ENCODE results near the gene PDIA6. TPM values are rescaled to one million over a fixed set of nuclear protein-coding genes. Genes with fewer than 3 reads are reported as not detected.

PDIA6 gene
- polyA plus RNA-seq = 100 to 1,000 TPM in 2 of 4 donors, 10 to 100 TPM in 2; 24.4 to 311 (median 165) TPM
- long read RNA-seq, donor 1 = 0 reads
- long read RNA-seq, donor 2, transcript PDIA6-201 (13 exons, 2,338 nt) = major isoform, 48 of 48 reads
- long read RNA-seq, donor 2, partial matches to known transcripts = 0 of 48 reads
- long read RNA-seq, donor 2, other reads (novel, unspliced or antisense) = 0 of 48 reads
- long read RNA-seq, donor 3, transcript PDIA6-201 (13 exons, 2,338 nt) = major isoform, 44 of 58 reads
- long read RNA-seq, donor 3, partial matches to known transcripts = 14 of 58 reads
- long read RNA-seq, donor 3, other reads (novel, unspliced or antisense) = 0 of 58 reads
- long read RNA-seq, donor 4, partial matches to known transcripts = 0 of 3 reads
- long read RNA-seq, donor 4, other reads (novel, unspliced or antisense) = 0 of 3 reads
- long read RNA-seq, donor 5, transcript PDIA6-201 (13 exons, 2,338 nt) = major isoform, 26 of 26 reads
- long read RNA-seq, donor 5, partial matches to known transcripts = 0 of 26 reads
- long read RNA-seq, donor 5, other reads (novel, unspliced or antisense) = 0 of 26 reads
- long read RNA-seq, donor 6, transcript PDIA6-201 (13 exons, 2,338 nt) = major isoform, 75 of 117 reads
- long read RNA-seq, donor 6, partial matches to known transcripts = 42 of 117 reads
- long read RNA-seq, donor 6, other reads (novel, unspliced or antisense) = 0 of 117 reads
- long read RNA-seq, donor 7 = 0 reads
- long read RNA-seq, donor 8, transcript PDIA6-201 (13 exons, 2,338 nt) = major isoform, 15 of 15 reads
- long read RNA-seq, donor 8, partial matches to known transcripts = 0 of 15 reads
- long read RNA-seq, donor 8, other reads (novel, unspliced or antisense) = 0 of 15 reads
- long read RNA-seq, donor 9, transcript PDIA6-201 (13 exons, 2,338 nt) = major isoform, 17 of 17 reads
- long read RNA-seq, donor 9, partial matches to known transcripts = 0 of 17 reads
- long read RNA-seq, donor 9, other reads (novel, unspliced or antisense) = 0 of 17 reads
- long read RNA-seq, donor 10, transcript PDIA6-201 (13 exons, 2,338 nt) = major isoform, 109 of 181 reads
- long read RNA-seq, donor 10, partial matches to known transcripts = 72 of 181 reads
- long read RNA-seq, donor 10, other reads (novel, unspliced or antisense) = 0 of 181 reads

- Histone ChIP-seq H3K27ac (ENCODE audit: low read depth in 1 of 3, low read length in 2 of 3) (peak within 1 kb of the TSS; percentile 76 to 89 (median 79)), H3K27me3 (ENCODE audit: control insufficient read depth in 3 of 3, insufficient read depth in 3 of 3, low read length in 3 of 3) (peaks cover 0 to 4% (median 0%) of the 10 kb centered on the region in 3 donors), H3K9me3 (ENCODE audit: control insufficient read depth in 2 of 2, insufficient read depth in 1 of 2, low read depth in 1 of 2, low read length in 1 of 2) (no peaks in the 10 kb centered on the region), H3K36me3 (ENCODE audit: control insufficient read depth in 3 of 3, insufficient read depth in 2 of 3, low read depth in 1 of 3, low read length in 3 of 3) (peaks cover 0 to 9% (median 2%) of the 10 kb centered on the region in 3 donors), H3K4me1 (ENCODE audit: control insufficient read depth in 3 of 3, insufficient read depth in 2 of 3, low read depth in 1 of 3, low read length in 2 of 3) (peaks cover 3 to 22% (median 9%) of the 10 kb centered on the region in 3 donors), H3K4me3 (ENCODE audit: low read depth in 1 of 3, low read length in 3 of 3) (peak within 1 kb of the TSS; percentile 76 to 97 (median 80))
- DNase-seq (peak; percentile 97 to 99), FAIRE-seq (no peak)
- 0 to 1% (median 0%) methylated on average over 72 to 98 of the region's 98 CpGs for WGBS, 3 donors
Measured at GRCh38 chr2:10812362-10813162, at the start of gene PDIA6. TSS of gene PDIA6 (minus strand) at chr2:10812785. CDS start at chr2:10812696, 89 bp downstream.

- no peak for DNase-seq
- FAIRE-seq = no peak
- no peaks in the 10 kb centered on the region for H3K9me3 ChIP-seq (ENCODE audit: control insufficient read depth in 2 of 2, insufficient read depth in 1 of 2, low read depth in 1 of 2, low read length in 1 of 2)
Measured at GRCh38 chr2:10862330-10862729, 49.7 kb upstream of the PDIA6 start.

GRCh38 chr2:10861765-10862164, 49.2 kb upstream of the PDIA6 start:
- Histone ChIP-seq H3K36me3 (ENCODE audit: control insufficient read depth in 3 of 3, insufficient read depth in 2 of 3, low read depth in 1 of 3, low read length in 3 of 3) (no peaks in the 10 kb centered on the region), H3K9me3 (ENCODE audit: control insufficient read depth in 2 of 2, insufficient read depth in 1 of 2, low read depth in 1 of 2, low read length in 1 of 2) (no peaks in the 10 kb centered on the region), H3K4me3 (ENCODE audit: low read depth in 1 of 3, low read length in 3 of 3) (no peak overlapping the region), H3K4me1 (ENCODE audit: control insufficient read depth in 3 of 3, insufficient read depth in 2 of 3, low read depth in 1 of 3, low read length in 2 of 3) (no peaks in the 10 kb centered on the region), H3K27ac (ENCODE audit: low read depth in 1 of 3, low read length in 2 of 3) (no peak overlapping the region), H3K27me3 (ENCODE audit: control insufficient read depth in 3 of 3, insufficient read depth in 3 of 3, low read length in 3 of 3) (peaks cover 0 to 12% (median 3%) of the 10 kb centered on the region in 3 donors)
- FAIRE-seq (no peak), DNase-seq (no peak)
- WGBS, 3 donors = 84 to 89% (median 87%) methylated on average over 5 of the region's 5 CpGs

More at GRCh38 chr2:10862330-10862729, 49.7 kb upstream of the PDIA6 start:
- 89 to 90% (median 90%) methylated on average over 10 of the region's 10 CpGs for WGBS, 3 donors
- Histone ChIP-seq H3K27ac (ENCODE audit: low read depth in 1 of 3, low read length in 2 of 3) (no peak overlapping the region), H3K4me1 (ENCODE audit: control insufficient read depth in 3 of 3, insufficient read depth in 2 of 3, low read depth in 1 of 3, low read length in 2 of 3) (no peaks in the 10 kb centered on the region), H3K36me3 (ENCODE audit: control insufficient read depth in 3 of 3, insufficient read depth in 2 of 3, low read depth in 1 of 3, low read length in 3 of 3) (no peaks in the 10 kb centered on the region), H3K4me3 (ENCODE audit: low read depth in 1 of 3, low read length in 3 of 3) (no peak overlapping the region), H3K27me3 (ENCODE audit: control insufficient read depth in 3 of 3, insufficient read depth in 3 of 3, low read length in 3 of 3) (peaks cover 0 to 12% (median 3%) of the 10 kb centered on the region in 3 donors)

GRCh38 chr2:10860814-10861325, 48.3 kb upstream of the PDIA6 start:
- no peaks in the 10 kb centered on the region for H3K9me3 ChIP-seq (ENCODE audit: control insufficient read depth in 2 of 2, insufficient read depth in 1 of 2, low read depth in 1 of 2, low read length in 1 of 2)
- no peaks in the 10 kb centered on the region for H3K36me3 ChIP-seq (ENCODE audit: control insufficient read depth in 3 of 3, insufficient read depth in 2 of 3, low read depth in 1 of 3, low read length in 3 of 3)
- no peak overlapping the region for H3K4me3 ChIP-seq (ENCODE audit: low read depth in 1 of 3, low read length in 3 of 3)
- DNase-seq (no peak), FAIRE-seq (no peak)
- H3K27ac ChIP-seq (ENCODE audit: low read depth in 1 of 3, low read length in 2 of 3) = no peak overlapping the region
- WGBS, 3 donors = 66 to 72% (median 67%) methylated on average over 8 of the region's 8 CpGs
- no peaks in the 10 kb centered on the region for H3K4me1 ChIP-seq (ENCODE audit: control insufficient read depth in 3 of 3, insufficient read depth in 2 of 3, low read depth in 1 of 3, low read length in 2 of 3)
- H3K27me3 ChIP-seq (ENCODE audit: control insufficient read depth in 3 of 3, insufficient read depth in 3 of 3, low read length in 3 of 3) = peaks cover 0 to 12% (median 2%) of the 10 kb centered on the region in 3 donors

GRCh38 chr2:10860081-10860813, 47.7 kb upstream of the PDIA6 start:
- no peak for FAIRE-seq

GRCh38 chr2:10859278-10859677, 46.7 kb upstream of the PDIA6 start:
- Histone ChIP-seq H3K9me3 (ENCODE audit: control insufficient read depth in 2 of 2, insufficient read depth in 1 of 2, low read depth in 1 of 2, low read length in 1 of 2) (no peaks in the 10 kb centered on the region), H3K36me3 (ENCODE audit: control insufficient read depth in 3 of 3, insufficient read depth in 2 of 3, low read depth in 1 of 3, low read length in 3 of 3) (no peaks in the 10 kb centered on the region), H3K27me3 (ENCODE audit: control insufficient read depth in 3 of 3, insufficient read depth in 3 of 3, low read length in 3 of 3) (peaks cover 0 to 5% (median under 1%) of the 10 kb centered on the region in 3 donors), H3K4me1 (ENCODE audit: control insufficient read depth in 3 of 3, insufficient read depth in 2 of 3, low read depth in 1 of 3, low read length in 2 of 3) (no peaks in the 10 kb centered on the region), H3K4me3 (ENCODE audit: low read depth in 1 of 3, low read length in 3 of 3) (no peak overlapping the region), H3K27ac (ENCODE audit: low read depth in 1 of 3, low read length in 2 of 3) (no peak overlapping the region)
- 74 to 89% (median 85%) methylated on average over 6 of the region's 6 CpGs for WGBS, 3 donors
- no peak for DNase-seq
- FAIRE-seq = no peak

More at GRCh38 chr2:10860081-10860813, 47.7 kb upstream of the PDIA6 start:
- Histone ChIP-seq H3K27ac (ENCODE audit: low read depth in 1 of 3, low read length in 2 of 3) (no peak overlapping the region), H3K4me3 (ENCODE audit: low read depth in 1 of 3, low read length in 3 of 3) (no peak overlapping the region), H3K4me1 (ENCODE audit: control insufficient read depth in 3 of 3, insufficient read depth in 2 of 3, low read depth in 1 of 3, low read length in 2 of 3) (no peaks in the 10 kb centered on the region), H3K27me3 (ENCODE audit: control insufficient read depth in 3 of 3, insufficient read depth in 3 of 3, low read length in 3 of 3) (peaks cover 0 to 12% (median 0%) of the 10 kb centered on the region in 3 donors), H3K36me3 (ENCODE audit: control insufficient read depth in 3 of 3, insufficient read depth in 2 of 3, low read depth in 1 of 3, low read length in 3 of 3) (no peaks in the 10 kb centered on the region), H3K9me3 (ENCODE audit: control insufficient read depth in 2 of 2, insufficient read depth in 1 of 2, low read depth in 1 of 2, low read length in 1 of 2) (no peaks in the 10 kb centered on the region)
- no peak for DNase-seq
- WGBS, 3 donors = 85 to 88% (median 85%) methylated on average over 13 of the region's 13 CpGs

GRCh38 chr2:10848541-10848940, 36.0 kb upstream of the PDIA6 start:
- DNase-seq = no peak
- H3K27me3 ChIP-seq (ENCODE audit: control insufficient read depth in 3 of 3, insufficient read depth in 3 of 3, low read length in 3 of 3) = peaks cover 0 to 7% (median 0%) of the 10 kb centered on the region in 3 donors
- H3K4me3 ChIP-seq (ENCODE audit: low read depth in 1 of 3, low read length in 3 of 3) = no peak overlapping the region
- no peak for FAIRE-seq
- no peaks in the 10 kb centered on the region for H3K36me3 ChIP-seq (ENCODE audit: control insufficient read depth in 3 of 3, insufficient read depth in 2 of 3, low read depth in 1 of 3, low read length in 3 of 3)
- no peak overlapping the region for H3K27ac ChIP-seq (ENCODE audit: low read depth in 1 of 3, low read length in 2 of 3)
- H3K9me3 ChIP-seq (ENCODE audit: control insufficient read depth in 2 of 2, insufficient read depth in 1 of 2, low read depth in 1 of 2, low read length in 1 of 2) = no peaks in the 10 kb centered on the region
- 89 to 90% (median 89%) methylated on average over 4 of the region's 4 CpGs for WGBS, 3 donors
- H3K4me1 ChIP-seq (ENCODE audit: control insufficient read depth in 3 of 3, insufficient read depth in 2 of 3, low read depth in 1 of 3, low read length in 2 of 3) = no peaks in the 10 kb centered on the region
